ENCODE data around the gene PTPRD. TPM values are rescaled to one million over a fixed set of nuclear protein-coding genes. Genes with fewer than 3 reads are reported as not detected.

The PTPRD gene
- total RNA-seq, 2 experiments from 2014 or later = 0.03 TPM; not detected in 1

DNA sequence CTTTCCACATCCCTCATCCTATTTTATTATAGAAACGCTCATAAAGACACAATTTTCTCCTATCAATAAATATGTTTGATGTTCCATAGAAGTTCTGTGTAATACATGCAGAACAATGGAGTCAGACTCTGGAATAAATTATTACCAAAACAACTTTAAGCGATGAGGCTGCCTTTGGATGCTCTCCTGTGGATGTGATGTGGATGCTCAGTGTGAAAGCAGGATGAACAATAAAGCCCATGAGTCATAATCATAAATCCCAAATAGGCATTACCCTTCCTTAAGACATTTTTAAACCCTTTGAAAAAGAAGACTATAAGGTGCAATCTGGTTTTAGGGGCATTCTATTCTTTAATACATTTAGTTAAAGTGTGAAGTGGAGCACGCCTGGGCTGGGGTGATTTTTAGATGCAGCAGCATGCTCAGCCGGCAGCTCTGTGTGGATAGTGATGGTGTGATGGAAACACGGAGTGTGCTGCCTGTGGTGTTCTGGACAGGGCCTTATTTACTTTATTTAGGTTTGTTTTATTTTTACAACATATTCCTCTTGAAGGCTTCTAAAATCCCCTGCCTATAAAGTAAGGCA is 991.4 kb downstream of the PTPRD start:
- peaks cover 2% of the 10 kb centered on the region; the same call in 1 of the 2 replicates for H3K9me3 ChIP-seq (ENCODE audit: low read length)
- intact Hi-C loops (cut with micrococcal nuclease; ENCODE audit: unreplicated experiment) = no loop called here
- no peak overlapping the region for H3K4me3 ChIP-seq (ENCODE audit: low read depth, low read length, poor library complexity, severe bottlenecking)
- TF ChIP-seq EZH2phosphoT487 (IDR thresholded peaks at IDR 0.05; ENCODE audit: borderline replicate concordance, low read depth, low read length) = no peak
- TF ChIP-seq, protein P1, sequence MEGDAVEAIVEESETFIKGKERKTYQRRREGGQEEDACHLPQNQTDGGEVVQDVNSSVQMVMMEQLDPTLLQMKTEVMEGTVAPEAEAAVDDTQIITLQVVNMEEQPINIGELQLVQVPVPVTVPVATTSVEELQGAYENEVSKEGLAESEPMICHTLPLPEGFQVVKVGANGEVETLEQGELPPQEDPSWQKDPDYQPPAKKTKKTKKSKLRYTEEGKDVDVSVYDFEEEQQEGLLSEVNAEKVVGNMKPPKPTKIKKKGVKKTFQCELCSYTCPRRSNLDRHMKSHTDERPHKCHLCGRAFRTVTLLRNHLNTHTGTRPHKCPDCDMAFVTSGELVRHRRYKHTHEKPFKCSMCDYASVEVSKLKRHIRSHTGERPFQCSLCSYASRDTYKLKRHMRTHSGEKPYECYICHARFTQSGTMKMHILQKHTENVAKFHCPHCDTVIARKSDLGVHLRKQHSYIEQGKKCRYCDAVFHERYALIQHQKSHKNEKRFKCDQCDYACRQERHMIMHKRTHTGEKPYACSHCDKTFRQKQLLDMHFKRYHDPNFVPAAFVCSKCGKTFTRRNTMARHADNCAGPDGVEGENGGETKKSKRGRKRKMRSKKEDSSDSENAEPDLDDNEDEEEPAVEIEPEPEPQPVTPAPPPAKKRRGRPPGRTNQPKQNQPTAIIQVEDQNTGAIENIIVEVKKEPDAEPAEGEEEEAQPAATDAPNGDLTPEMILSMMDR (conservative IDR thresholded peaks at IDR 0.05; ENCODE audit: low read length) = no peak
- H4K20me1 ChIP-seq (ENCODE audit: insufficient read depth, low read length) = no peaks in the 10 kb centered on the region
- POLR2A ChIA-PET = interaction anchor here (1.0 kb wide), 1 partner anchor 10 kb away, joined by 5 read pairs; no protein-coding TSS in a partner anchor
- H3K27ac ChIP-seq (ENCODE audit: low read depth, low read length, poor library complexity, severe bottlenecking) = no peak overlapping the region
- H3K79me2 ChIP-seq (ENCODE audit: insufficient read depth, low read depth, low read length) = no peaks in the 10 kb centered on the region
- CTCF ChIA-PET (ENCODE audit: unreplicated experiment) = no interaction called here
- H3K4me1 ChIP-seq (ENCODE audit: insufficient read depth, low read length, poor library complexity, severe bottlenecking) = no peaks in the 10 kb centered on the region
- H3K4me2 ChIP-seq (ENCODE audit: low read length) = no peak overlapping the region
- no peaks in the 10 kb centered on the region; the same call in 1 of the 2 replicates for H3K36me3 ChIP-seq (ENCODE audit: insufficient read depth, low read length)
- H2AFZ ChIP-seq (ENCODE audit: low read length) = no peak overlapping the region
- no TSS peak for BruUV-seq (replicated peaks)
- DNase-seq (ENCODE audit: low spot score) = no peak
- no peaks in the 10 kb centered on the region for H3K9me2 ChIP-seq (ENCODE audit: insufficient read depth, low read length)

DNA sequence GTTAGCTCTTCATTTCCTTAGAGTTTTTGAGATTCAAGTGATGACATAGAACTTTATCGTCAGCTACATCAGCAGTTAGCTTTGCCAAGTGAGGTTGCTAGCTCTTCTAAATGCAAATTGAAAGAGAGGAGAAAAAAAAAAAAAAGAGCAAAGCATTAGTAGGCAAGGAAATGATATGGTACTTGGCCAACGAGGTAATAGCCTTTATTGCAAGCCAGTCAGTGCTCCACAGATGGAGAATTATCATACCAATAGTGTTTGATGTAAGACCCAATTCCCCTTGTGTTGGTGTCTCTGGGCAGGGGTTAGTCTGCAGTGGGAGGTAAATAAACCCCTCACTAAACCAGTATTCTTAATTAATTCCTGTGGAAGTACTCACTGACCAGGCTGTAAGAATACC is 992.1 kb downstream of the PTPRD start:
- no peaks in the 10 kb centered on the region for H3K9me2 ChIP-seq (ENCODE audit: insufficient read depth, low read length)
- no peaks in the 10 kb centered on the region for H3K4me1 ChIP-seq (ENCODE audit: insufficient read depth, low read length, poor library complexity, severe bottlenecking)
- DNase-seq (ENCODE audit: low spot score) = no peak
- no peaks in the 10 kb centered on the region for H4K20me1 ChIP-seq (ENCODE audit: insufficient read depth, low read length)
- H2AFZ ChIP-seq (ENCODE audit: low read length) = no peak overlapping the region
- TF ChIP-seq, protein P1 (conservative IDR thresholded peaks at IDR 0.05; ENCODE audit: low read length) = no peak
- no peak for TF ChIP-seq EZH2phosphoT487 (IDR thresholded peaks at IDR 0.05; ENCODE audit: borderline replicate concordance, low read depth, low read length)
- POLR2A ChIA-PET = interaction anchor here (0.7 to 1.5 kb wide), 12 partner anchors 9 to 797 kb away, joined by 3 to 5 read pairs (median 4); no protein-coding TSS in a partner anchor
- H3K27ac ChIP-seq (ENCODE audit: low read depth, low read length, poor library complexity, severe bottlenecking) = no peak overlapping the region
- no peaks in the 10 kb centered on the region; the same call in 1 of the 2 replicates for H3K36me3 ChIP-seq (ENCODE audit: insufficient read depth, low read length)
- no TSS peak for BruUV-seq (replicated peaks)
- CTCF ChIA-PET (ENCODE audit: unreplicated experiment) = no interaction called here
- no peak overlapping the region for H3K4me2 ChIP-seq (ENCODE audit: low read length)
- H3K9me3 ChIP-seq (ENCODE audit: low read length) = peaks cover 7% of the 10 kb centered on the region; the same call in 1 of the 2 replicates
- no peak overlapping the region for H3K4me3 ChIP-seq (ENCODE audit: low read depth, low read length, poor library complexity, severe bottlenecking)
- no peaks in the 10 kb centered on the region for H3K79me2 ChIP-seq (ENCODE audit: insufficient read depth, low read depth, low read length)
- intact Hi-C loops (cut with micrococcal nuclease; ENCODE audit: unreplicated experiment) = no loop called here

DNA sequence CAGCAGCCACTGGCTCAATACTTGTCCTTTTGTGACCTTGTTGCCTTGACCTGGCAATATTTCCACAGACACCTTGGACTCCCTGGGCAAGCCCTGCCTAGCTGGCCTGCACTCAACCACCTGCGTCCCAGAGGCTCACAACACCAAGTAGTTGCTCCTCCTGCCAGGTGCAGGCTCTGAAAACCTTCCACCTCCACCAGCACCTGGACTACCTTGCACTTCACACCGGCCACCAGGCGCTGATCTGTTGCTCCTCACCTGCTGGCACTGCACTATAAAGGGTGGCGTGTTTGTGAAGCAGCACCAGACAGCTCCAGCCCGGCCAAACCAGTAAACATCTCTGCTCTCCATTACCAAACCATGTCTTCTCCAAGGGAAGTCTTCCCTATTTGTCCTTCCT is 997.7 kb downstream of the PTPRD start:
- H3K27ac ChIP-seq (ENCODE audit: low read depth, low read length, poor library complexity, severe bottlenecking) = peak overlapping the region; percentile 19
- peaks cover 12% of the 10 kb centered on the region; the same call in 1 of the 2 replicates for H3K9me3 ChIP-seq (ENCODE audit: low read length)
- peak overlapping the region; percentile 48 for H3K4me2 ChIP-seq (ENCODE audit: low read length)
- no peak for TF ChIP-seq EZH2phosphoT487 (IDR thresholded peaks at IDR 0.05; ENCODE audit: borderline replicate concordance, low read depth, low read length)
- TF ChIP-seq, protein P1 (conservative IDR thresholded peaks at IDR 0.05; ENCODE audit: low read length) = no peak
- CTCF ChIA-PET (ENCODE audit: unreplicated experiment) = interaction anchor here (1.3 kb wide), 1 partner anchor 177 kb away, joined by 3 read pairs; no protein-coding TSS in a partner anchor
- DNase-seq (ENCODE audit: low spot score) = peak; percentile 74
- no peaks in the 10 kb centered on the region; the same call in 1 of the 2 replicates for H3K36me3 ChIP-seq (ENCODE audit: insufficient read depth, low read length)
- no peak overlapping the region for H3K4me3 ChIP-seq (ENCODE audit: low read depth, low read length, poor library complexity, severe bottlenecking)
- no peaks in the 10 kb centered on the region for H3K79me2 ChIP-seq (ENCODE audit: insufficient read depth, low read depth, low read length)
- no peak overlapping the region for H2AFZ ChIP-seq (ENCODE audit: low read length)
- no peaks in the 10 kb centered on the region for H3K9me2 ChIP-seq (ENCODE audit: insufficient read depth, low read length)
- POLR2A ChIA-PET = interaction anchor here (0.8 to 1.5 kb wide), 8 partner anchors 9 to 138 kb away, joined by 3 to 6 read pairs (median 4); no protein-coding TSS in a partner anchor
- peaks cover 48% of the 10 kb centered on the region for H3K4me1 ChIP-seq (ENCODE audit: insufficient read depth, low read length, poor library complexity, severe bottlenecking)
- BruUV-seq (replicated peaks) = no TSS peak
- intact Hi-C loops (cut with micrococcal nuclease; ENCODE audit: unreplicated experiment) = loop anchor here (10.0 kb wide), 1 partner anchor 590 kb away; no protein-coding TSS in a partner anchor
- no peaks in the 10 kb centered on the region for H4K20me1 ChIP-seq (ENCODE audit: insufficient read depth, low read length)

All from OCI-LY7 (cell line).